ACC112 (cell line): Measurements from ENCODE around the gene PHOSPHO2.

Experiments
- H2AFZ ChIP-seq: fragments of 200-600 bp; sonication (generic); one replicate; pipeline ENCODE4 v1.6.0; 2017; ENCODE audit warnings: antibody characterized with exemption, low read length; ENCODE audit not compliant: unreplicated experiment
- H3K27ac ChIP-seq: fragments of 200-600 bp; sonication (generic); 2 replicates; pipeline ENCODE4 v1.5.1; 2014; ENCODE audit warnings: low read depth, mild to moderate bottlenecking, antibody characterized with exemption, low read length, moderate library complexity
- H3K27me3 ChIP-seq: fragments of 200-600 bp; sonication (generic); 2 replicates; pipeline ENCODE4 v1.6.1; 2014; ENCODE audit warnings: mild to moderate bottlenecking, antibody characterized with exemption, low read length, moderate library complexity, mixed read lengths; ENCODE audit not compliant: insufficient read depth
- H3K36me3 ChIP-seq: fragments of 200-600 bp; sonication (generic); 2 replicates; pipeline ENCODE4 v1.6.1; 2016; ENCODE audit warnings: mild to moderate bottlenecking, antibody characterized with exemption, low read length, moderate library complexity, mixed read lengths; ENCODE audit not compliant: insufficient read depth
- H3K4me1 ChIP-seq: fragments of 200-600 bp; sonication (generic); one replicate; pipeline ENCODE4 v1.6.1; 2016; ENCODE audit warnings: low read length, mixed read lengths; ENCODE audit not compliant: insufficient read depth, unreplicated experiment, control insufficient read depth
- H3K4me3 ChIP-seq: fragments of 200-600 bp; sonication (generic); 2 replicates; pipeline ENCODE4 v1.5.1; 2014; ENCODE audit warnings: mild to moderate bottlenecking, low read depth, low read length
- H3K79me2 ChIP-seq: fragments of 200-600 bp; sonication (generic); one replicate; pipeline ENCODE4 v1.6.0; 2016; ENCODE audit warnings: low read length; ENCODE audit not compliant: control insufficient read depth, unreplicated experiment, insufficient read depth

PHOSPHO2 gene

GRCh38 chr2:169716238-169716886, 22.1 kb downstream of the PHOSPHO2 start:
- peak overlapping the region; percentile 46 for H2AFZ ChIP-seq
- peaks cover 19% of the 10 kb centered on the region for H3K4me1 ChIP-seq
- H3K27ac ChIP-seq, result no peak overlapping the region
- no peaks in the 10 kb centered on the region for H3K27me3 ChIP-seq
- no peaks in the 10 kb centered on the region for H3K79me2 ChIP-seq
- H3K4me3 ChIP-seq, result peak overlapping the region; percentile 71
- H3K36me3 ChIP-seq, result no peaks in the 10 kb centered on the region

GRCh38 chr2:169716938-169717690, 22.8 kb downstream of the PHOSPHO2 start:
- Histone ChIP-seq H3K4me1 (peaks cover 19% of the 10 kb centered on the region), H2AFZ (no peak overlapping the region), H3K79me2 (no peaks in the 10 kb centered on the region), H3K36me3 (no peaks in the 10 kb centered on the region), H3K4me3 (no peak overlapping the region), H3K27ac (no peak overlapping the region), H3K27me3 (no peaks in the 10 kb centered on the region)

GRCh38 chr2:169717691-169718063, 23.4 kb downstream of the PHOSPHO2 start:
- Histone ChIP-seq H3K4me1 (peaks cover 19% of the 10 kb centered on the region), H3K27me3 (no peaks in the 10 kb centered on the region), H3K27ac (no peak overlapping the region), H2AFZ (no peak overlapping the region), H3K79me2 (no peaks in the 10 kb centered on the region), H3K36me3 (no peaks in the 10 kb centered on the region), H3K4me3 (no peak overlapping the region)

GRCh38 chr2:169718930-169719504, 24.7 kb downstream of the PHOSPHO2 start:
- no peaks in the 10 kb centered on the region for H3K79me2 ChIP-seq
- H2AFZ ChIP-seq, result no peak overlapping the region
- H3K27me3 ChIP-seq, result no peaks in the 10 kb centered on the region
- H3K27ac ChIP-seq, result no peak overlapping the region
- H3K4me1 ChIP-seq, result peaks cover 19% of the 10 kb centered on the region
- no peaks in the 10 kb centered on the region for H3K36me3 ChIP-seq
- no peak overlapping the region for H3K4me3 ChIP-seq

GRCh38 chr2:169721016-169721415, 26.7 kb downstream of the PHOSPHO2 start:
- Histone ChIP-seq H3K79me2 (no peaks in the 10 kb centered on the region), H3K4me1 (peaks cover 5% of the 10 kb centered on the region), H2AFZ (no peak overlapping the region), H3K27me3 (no peaks in the 10 kb centered on the region), H3K4me3 (no peak overlapping the region), H3K27ac (no peak overlapping the region), H3K36me3 (no peaks in the 10 kb centered on the region)

- Histone ChIP-seq H3K4me3 (no peak overlapping the region), H3K36me3 (no peaks in the 10 kb centered on the region), H3K27me3 (no peaks in the 10 kb centered on the region), H2AFZ (no peak overlapping the region), H3K4me1 (no peaks in the 10 kb centered on the region), H3K79me2 (no peaks in the 10 kb centered on the region), H3K27ac (no peak overlapping the region)
Observed at GRCh38 chr2:169727065-169727464, 32.8 kb downstream of the PHOSPHO2 start.

- H3K4me3 ChIP-seq, result no peak overlapping the region
- no peaks in the 10 kb centered on the region for H3K36me3 ChIP-seq
- H3K27ac ChIP-seq, result no peak overlapping the region
- no peaks in the 10 kb centered on the region for H3K79me2 ChIP-seq
- H3K27me3 ChIP-seq, result peaks cover 7% of the 10 kb centered on the region; the same call in 1 of the 2 replicates
- H3K4me1 ChIP-seq, result no peaks in the 10 kb centered on the region
- H2AFZ ChIP-seq, result no peak overlapping the region
Observed at GRCh38 chr2:169729274-169729605, 35.0 kb downstream of the PHOSPHO2 start.

- H3K36me3 ChIP-seq, result no peaks in the 10 kb centered on the region
- H3K4me3 ChIP-seq, result no peak overlapping the region
- peaks cover 7% of the 10 kb centered on the region; the same call in 1 of the 2 replicates for H3K27me3 ChIP-seq
- H3K4me1 ChIP-seq, result no peaks in the 10 kb centered on the region
- no peak overlapping the region for H3K27ac ChIP-seq
- no peaks in the 10 kb centered on the region for H3K79me2 ChIP-seq
- H2AFZ ChIP-seq, result no peak overlapping the region
Observed at GRCh38 chr2:169732075-169732474, 37.8 kb downstream of the PHOSPHO2 start.

GRCh38 chr2:169732583-169733358, 38.5 kb downstream of the PHOSPHO2 start:
- Histone ChIP-seq H3K27me3 (peaks cover 7% of the 10 kb centered on the region; the same call in 1 of the 2 replicates), H3K27ac (no peak overlapping the region), H3K79me2 (no peaks in the 10 kb centered on the region), H3K4me1 (no peaks in the 10 kb centered on the region), H2AFZ (peak overlapping the region; percentile 88), H3K4me3 (peak overlapping the region; percentile 79), H3K36me3 (no peaks in the 10 kb centered on the region)

- Histone ChIP-seq H3K79me2 (no peaks in the 10 kb centered on the region), H3K27me3 (peaks cover 7% of the 10 kb centered on the region; the same call in 1 of the 2 replicates), H2AFZ (peak overlapping the region; percentile 88), H3K36me3 (no peaks in the 10 kb centered on the region), H3K4me1 (no peaks in the 10 kb centered on the region), H3K4me3 (peak overlapping the region; percentile 79), H3K27ac (no peak overlapping the region)
Observed at GRCh38 chr2:169734169-169734847, 40.0 kb downstream of the PHOSPHO2 start.
